Adrenal gland (tissue), 12 donors: ENCODE results near the gene PNN. TPM values are rescaled to one million over a fixed set of nuclear protein-coding genes. Genes with fewer than 3 reads are reported as not detected.
"Not testable (repeated sequence)": the region's sequence is repeated elsewhere in the genome, so short reads cannot be mapped to it uniquely, and the experiment has no call there.

ENCODE experiments used
- DNase-seq, 7 donors: peaks; one replicate each; pipeline ENCODE4 v3.0.0-alpha.2; 2019 to 2020
- H3K27ac ChIP-seq, 5 donors: fragments of 200-600 bp; sonication (generic) in 4 of 5; 1 replicate in 3 of 5; 2 replicates in 2 of 5; pipeline versions ENCODE4 v1.5.1 to v1.8.0; 2016 to 2020; ENCODE audit warnings: mild to moderate bottlenecking in 1 of 5
- H3K27me3 ChIP-seq: fragments of 200-600 bp; 2 replicates; pipeline ENCODE4 v1.8.0; 2021
- H3K36me3 ChIP-seq, 2 donors: fragments of 200-600 bp; replicated peaks in 1 of 2; 1 replicate in 1 of 2; 2 replicates in 1 of 2; pipeline versions ENCODE4 v1.5.1 to v1.8.0; 2018 to 2022
- H3K4me1 ChIP-seq, 2 donors: fragments of 200-600 bp; replicated peaks in 1 of 2; 1 replicate in 1 of 2; 2 replicates in 1 of 2; pipeline versions ENCODE4 v1.5.1 to v1.8.0; 2018 to 2021
- H3K4me3 ChIP-seq, 4 donors: fragments of 200-600 bp; sonication (generic) in 3 of 4; one replicate each; pipeline ENCODE4 v1.5.1; 2016 to 2018
- H3K9me3 ChIP-seq, 3 donors: fragments of 200-600 bp; sonication (generic) in 1 of 3; replicated peaks in 1 of 3; 1 replicate in 2 of 3; 2 replicates in 1 of 3; pipeline versions ENCODE4 v1.5.1 to v1.8.0; 2016 to 2021
- POLR2A ChIP-seq, 2 donors: fragments of 450-650 bp; IDR thresholded peaks; one replicate each; pipeline ENCODE4 v1.6.1; 2017; ENCODE audit warnings: antibody characterized with exemption in 2 of 2, mild to moderate bottlenecking in 2 of 2, moderate library complexity in 1 of 2
- WGBS, 4 donors: extraction: QIAGEN DNeasy Blood & Tissue Kit in 2 of 4; methylation state at CpG; one replicate each; pipeline versions ENCODE4 v1.1.5 to v1.1.7; 2013 to 2017; 5-methylcytosine and 5-hydroxymethylcytosine counted together
- intact Hi-C, 2 donors: fragments of 100-400 bp; cut with DNase I; formaldehyde crosslinking; loops; one replicate each; pipeline versions ENCODE4 v1.14.1 to v1.15.0; 2022 to 2023
- polyA plus RNA-seq, 3 donors: library from polyadenylated mRNA; stranded (reverse); fragments of 200-250 nt in 2 of 3; fragments of 350-450 nt in 1 of 3; fragmentation: Illumina TruSeq in 1 of 3; extraction: RNeasy Lipid Tissue Mini Kit (QIAGEN cat#74804) in 1 of 3; gene quantifications; one replicate each; pipeline ENCODE4 v1.2.3, GENCODE V29; 2013 to 2014
- total RNA-seq, 9 donors: library from RNA; depleted of rRNA in 4 of 9; stranded (reverse); fragments of >200 nt in 4 of 9; fragments of 120-200 nt in 1 of 9; fragmentation: NEBNext Ultra II Directional in 1 of 9; extraction: Animal tissue kit (Norgen Biotek cat#: 25700) in 1 of 9; gene quantifications; one replicate each; pipeline versions ENCODE4 v1.1.0 to v1.2.4, GENCODE V29; 2013 to 2023
- TF ChIP-seq, protein P1 (sequence below), 6 experiments: fragments of 450-650 bp in 4 of 6; fragments of 200-600 bp in 2 of 6; sonication (generic) in 1 of 6; IDR thresholded peaks; 1 replicate in 5 of 6; 2 replicates in 1 of 6; pipeline versions ENCODE4 v1.5.1 to v1.8.0; 2016 to 2021; ENCODE audit warnings: antibody characterized with exemption in 6 of 6, mild to moderate bottlenecking in 2 of 6, moderate library complexity in 1 of 6
- donor health status: healthy with polysubstance abuse.
- donor health status: Bipolar disorder and iron deficiency.
- donor health status: DM: yes; HTN: yes; CAD: no.
- donor health status: DM: no; HTN: no; CAD: no.
- donor health status: DM: no; HTN: no; CAD: no.
- donor health status: DM: yes; HTN: yes; CAD: no.

Gene PNN
- total and polyA plus RNA-seq, 12 donors: 11.3 to 86.0 (median 41.5) TPM

- no peaks in the 10 kb centered on the region for H3K9me3 ChIP-seq
- intact Hi-C loops: loop anchor here in 1 of 2 donors (10.0 kb wide), 1 partner anchor 84 kb away; no protein-coding TSS in a partner anchor
- peaks cover 3 to 16% of the 10 kb centered on the region in 2 donors for H3K4me1 ChIP-seq
- peaks cover 0 to 76% of the 10 kb centered on the region in 2 donors for H3K36me3 ChIP-seq
- DNase-seq: no peak
- H3K27ac ChIP-seq: no peak overlapping the region
- H3K4me3 ChIP-seq: no peak overlapping the region
- 90 to 94% (median 92%) methylated on average over 7 of the region's 7 CpGs for WGBS, 4 donors
- no peaks in the 10 kb centered on the region for H3K27me3 ChIP-seq
- TF ChIP-seq POLR2A (IDR thresholded peaks at IDR 0.05): no peak
- TF ChIP-seq, protein P1, sequence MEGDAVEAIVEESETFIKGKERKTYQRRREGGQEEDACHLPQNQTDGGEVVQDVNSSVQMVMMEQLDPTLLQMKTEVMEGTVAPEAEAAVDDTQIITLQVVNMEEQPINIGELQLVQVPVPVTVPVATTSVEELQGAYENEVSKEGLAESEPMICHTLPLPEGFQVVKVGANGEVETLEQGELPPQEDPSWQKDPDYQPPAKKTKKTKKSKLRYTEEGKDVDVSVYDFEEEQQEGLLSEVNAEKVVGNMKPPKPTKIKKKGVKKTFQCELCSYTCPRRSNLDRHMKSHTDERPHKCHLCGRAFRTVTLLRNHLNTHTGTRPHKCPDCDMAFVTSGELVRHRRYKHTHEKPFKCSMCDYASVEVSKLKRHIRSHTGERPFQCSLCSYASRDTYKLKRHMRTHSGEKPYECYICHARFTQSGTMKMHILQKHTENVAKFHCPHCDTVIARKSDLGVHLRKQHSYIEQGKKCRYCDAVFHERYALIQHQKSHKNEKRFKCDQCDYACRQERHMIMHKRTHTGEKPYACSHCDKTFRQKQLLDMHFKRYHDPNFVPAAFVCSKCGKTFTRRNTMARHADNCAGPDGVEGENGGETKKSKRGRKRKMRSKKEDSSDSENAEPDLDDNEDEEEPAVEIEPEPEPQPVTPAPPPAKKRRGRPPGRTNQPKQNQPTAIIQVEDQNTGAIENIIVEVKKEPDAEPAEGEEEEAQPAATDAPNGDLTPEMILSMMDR (IDR thresholded peaks at IDR 0.05): no peak
These were observed 6.1 kb downstream of the PNN start for GRCh38 chr14:39181026-39181692.

- no peak overlapping the region for H3K27ac ChIP-seq
- intact Hi-C loops: loop anchor here in 1 of 2 donors (10.0 kb wide), 1 partner anchor 83 kb away; no protein-coding TSS in a partner anchor
- H3K36me3 ChIP-seq: peaks cover 0 to 72% of the 10 kb centered on the region in 2 donors
- WGBS, 4 donors: 76 to 85% (median 81%) methylated on average over 5 of the region's 5 CpGs
- TF ChIP-seq, protein P1 (IDR thresholded peaks at IDR 0.05): no peak
- TF ChIP-seq POLR2A (IDR thresholded peaks at IDR 0.05): no peak
- peaks cover 0 to 11% of the 10 kb centered on the region in 2 donors for H3K4me1 ChIP-seq
- H3K9me3 ChIP-seq: no peaks in the 10 kb centered on the region
- no peak for DNase-seq
- no peaks in the 10 kb centered on the region for H3K27me3 ChIP-seq
- H3K4me3 ChIP-seq: no peak overlapping the region
These were observed 6.6 kb downstream of the PNN start for GRCh38 chr14:39181693-39182047.

- no peaks in the 10 kb centered on the region for H3K4me1 ChIP-seq
- no peak for DNase-seq
- no peaks in the 10 kb centered on the region for H3K27me3 ChIP-seq
- H3K27ac ChIP-seq: no peak overlapping the region
- intact Hi-C loops: loop anchor here in 1 of 2 donors (10.0 kb wide), 1 partner anchor 82 kb away; no protein-coding TSS in a partner anchor
- no peak overlapping the region for H3K4me3 ChIP-seq
- H3K9me3 ChIP-seq: no peaks in the 10 kb centered on the region
- 93 to 100% (median 96%) methylated on average over 1 of the region's 1 CpG for WGBS, 4 donors
- TF ChIP-seq, protein P1 (IDR thresholded peaks at IDR 0.05): no peak
- TF ChIP-seq POLR2A (IDR thresholded peaks at IDR 0.05): no peak
- H3K36me3 ChIP-seq: peaks cover 0 to 59% of the 10 kb centered on the region in 2 donors
These were observed 8.0 kb downstream of the PNN start for GRCh38 chr14:39182770-39183684.

GRCh38 chr14:39183685-39184003, 8.6 kb downstream of the PNN start:
- peaks cover 0 to 52% of the 10 kb centered on the region in 2 donors for H3K36me3 ChIP-seq
- H3K27me3 ChIP-seq, DNase-seq, H3K4me3 ChIP-seq, H3K27ac ChIP-seq, H3K4me1 ChIP-seq, H3K9me3 ChIP-seq: not testable (repeated sequence)
- intact Hi-C loops: loop anchor here in 1 of 2 donors (10.0 kb wide), 1 partner anchor 81 kb away; no protein-coding TSS in a partner anchor
- 90 to 95% (median 94%) methylated on average over 5 of the region's 5 CpGs for WGBS, 4 donors
